Mucosa of gallbladder (tissue), 1 donor: Measurements from ENCODE around the gene PLAC8. TPM values are rescaled to one million over a fixed set of nuclear protein-coding genes. Genes with fewer than 3 reads are reported as not detected.
"Not testable (repeated sequence)": the region's sequence is repeated elsewhere in the genome, so short reads cannot be mapped to it uniquely, and the experiment has no call there.

Experiments
- DNase-seq: peaks from one replicate; pipeline ENCODE4 v3.0.0-alpha.2; 2020; ENCODE audit warnings: low spot score
- total RNA-seq: library from RNA; stranded (reverse); gene quantifications from one replicate; pipeline ENCODE4 v1.2.1, GENCODE V29; 2021
- donor health status: DM: no; HTN: no; CAD: no.

The PLAC8 gene
- total RNA-seq, 1 donor from 2014 or later, result 8.2 TPM

GRCh38 chr4:83112231-83112630 is 2.3 kb downstream of the PLAC8 start:
- no peak for DNase-seq

DNA sequence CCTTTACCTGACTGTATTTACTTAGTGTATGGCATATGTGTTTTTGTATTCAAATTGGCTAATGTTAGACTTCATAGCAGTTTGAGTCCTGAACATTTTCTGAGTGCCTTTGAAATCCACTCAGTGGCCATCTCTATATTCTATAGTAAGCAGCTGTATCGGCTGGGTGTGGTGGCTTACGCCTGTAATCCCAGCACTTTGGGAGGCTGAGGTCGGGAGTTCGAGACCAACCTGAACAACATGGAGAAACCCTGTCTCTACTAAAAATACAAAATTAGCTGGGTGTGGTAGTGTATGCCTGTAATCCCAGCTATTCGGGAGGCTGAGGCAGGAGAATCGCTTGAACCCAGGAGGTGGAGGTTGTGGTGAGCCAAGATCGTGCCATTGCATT is 2.8 kb downstream of the PLAC8 start:
- DNase-seq, result not testable (repeated sequence)

- DNase-seq, result no peak
These were observed 3.4 kb downstream of the PLAC8 start for GRCh38 chr4:83110970-83111750.

- DNase-seq, result peak; percentile 85
These were observed 4.1 kb downstream of the PLAC8 start for GRCh38 chr4:83110223-83110945.

DNA sequence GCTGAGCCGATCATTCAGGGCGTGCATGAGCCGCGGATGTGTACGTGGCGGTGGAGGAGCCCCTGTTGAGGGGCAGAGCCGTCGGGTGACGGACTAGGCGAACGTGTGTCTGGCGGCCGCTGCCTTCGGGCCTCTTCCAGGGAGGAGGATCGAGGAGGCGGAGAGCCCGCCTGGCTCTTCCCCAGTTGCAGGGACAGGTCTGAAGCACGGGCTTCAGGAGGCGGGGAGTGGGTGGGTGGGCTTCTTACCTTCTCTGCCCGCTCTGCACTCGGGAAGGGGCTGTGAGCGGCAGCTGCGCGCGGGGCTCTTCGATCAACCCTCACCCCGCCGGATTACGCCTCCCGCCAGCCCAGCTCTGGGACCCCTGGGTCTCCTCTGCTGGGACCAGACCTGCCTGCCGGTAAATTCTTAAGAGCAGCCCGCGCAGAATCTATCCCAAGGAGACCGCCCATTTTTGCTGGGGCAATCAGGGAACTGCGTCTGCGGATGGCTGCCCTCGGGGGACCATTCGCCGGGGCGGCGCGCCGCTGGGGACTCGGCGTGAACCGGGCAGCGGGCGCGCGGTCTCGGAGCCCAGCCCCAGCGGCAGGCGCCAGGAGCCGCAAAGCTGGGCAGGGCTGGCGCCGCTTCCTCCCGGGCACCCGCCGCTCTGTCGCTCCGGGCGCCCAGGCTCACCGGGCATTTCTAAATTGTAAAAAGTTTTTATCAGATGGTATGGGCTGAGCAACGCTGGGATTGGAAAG is 4.9 kb downstream of the PLAC8 start:
- no peak for DNase-seq

GRCh38 chr4:83108101-83108861 is 6.2 kb downstream of the PLAC8 start:
- no peak for DNase-seq

GRCh38 chr4:83107631-83108030 is 6.9 kb downstream of the PLAC8 start:
- DNase-seq, result no peak

DNA sequence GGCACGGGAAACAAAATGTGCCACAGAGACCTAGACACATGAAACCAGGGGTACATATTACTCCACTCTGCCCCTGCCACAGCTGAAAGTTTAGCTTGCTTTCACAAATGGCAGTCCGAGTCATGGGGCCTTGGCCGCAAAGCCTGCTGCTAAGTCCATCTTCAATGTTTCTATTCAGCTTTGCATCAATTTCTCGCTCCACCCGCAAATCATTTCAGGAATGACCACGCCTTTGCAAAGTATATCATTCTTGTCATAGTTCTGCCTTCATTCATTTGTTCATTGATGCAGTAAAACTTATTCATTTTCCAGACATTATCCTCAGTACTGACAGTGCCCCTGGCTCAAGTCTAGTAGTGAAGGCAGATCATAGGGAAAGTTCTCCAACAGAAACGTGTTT is 9.5 kb downstream of the PLAC8 start:
- DNase-seq, result no peak

- DNase-seq, result no peak
These were observed 18.1 kb downstream of the PLAC8 start for GRCh38 chr4:83096397-83096796.

DNA sequence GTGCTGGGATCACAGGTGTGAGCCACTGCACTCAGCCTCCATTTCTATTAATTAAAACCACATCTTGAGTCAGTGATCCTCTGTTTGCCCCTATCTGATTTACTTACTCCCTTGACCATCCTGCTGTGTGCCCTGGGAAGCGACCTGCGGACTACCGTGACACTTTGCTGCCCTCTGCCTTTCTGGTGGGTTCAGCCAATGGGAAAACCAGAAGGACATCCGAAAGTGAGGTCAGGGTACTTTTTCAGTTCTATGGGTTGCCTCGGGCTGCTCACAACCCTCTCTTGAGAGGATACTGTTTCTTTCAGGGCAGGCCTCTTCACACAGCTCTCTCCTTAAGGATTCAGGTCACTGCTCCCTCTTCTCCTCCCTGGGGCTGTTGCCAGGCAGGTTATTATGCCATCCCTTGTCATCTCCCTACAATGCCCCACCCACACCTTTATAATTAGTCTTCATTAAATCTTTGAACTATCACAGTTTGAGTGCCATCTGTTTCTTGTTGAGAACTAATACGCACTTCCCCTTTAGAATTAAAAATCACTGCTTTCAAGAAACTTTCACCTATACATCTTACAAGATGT is 21.4 kb downstream of the PLAC8 start:
- DNase-seq, result no peak

- DNase-seq, result no peak
These were observed 24.9 kb downstream of the PLAC8 start for GRCh38 chr4:83089410-83090157.

GRCh38 chr4:83084956-83085355 is 29.6 kb downstream of the PLAC8 start:
- not testable (repeated sequence) for DNase-seq

- DNase-seq, result no peak
These were observed 30.5 kb downstream of the PLAC8 start for GRCh38 chr4:83083925-83084475.

DNA sequence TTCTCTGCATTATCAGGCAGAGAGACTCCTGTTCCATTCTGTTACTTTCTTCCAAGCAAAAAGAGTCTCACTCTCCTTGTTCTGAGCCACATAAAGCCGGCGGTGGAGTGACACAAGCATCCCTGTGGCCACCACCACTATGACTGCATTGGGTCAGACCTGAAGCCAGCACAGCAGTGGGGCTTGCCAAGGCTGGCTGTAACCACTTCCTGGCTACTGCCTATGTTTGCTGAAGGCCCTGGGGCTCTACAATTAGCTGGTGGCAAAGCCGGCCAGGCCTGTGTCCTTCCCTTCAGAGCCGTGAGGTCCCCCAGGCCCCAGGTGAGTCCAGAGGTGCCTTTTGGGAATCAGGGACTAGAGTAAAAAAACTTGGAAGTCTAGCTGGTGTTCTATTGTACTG is 31.8 kb downstream of the PLAC8 start:
- no peak for DNase-seq

GRCh38 chr4:83080561-83080960 is 34.0 kb downstream of the PLAC8 start:
- no peak for DNase-seq

GRCh38 chr4:83075311-83076095 is 39.0 kb downstream of the PLAC8 start:
- no peak for DNase-seq

DNA sequence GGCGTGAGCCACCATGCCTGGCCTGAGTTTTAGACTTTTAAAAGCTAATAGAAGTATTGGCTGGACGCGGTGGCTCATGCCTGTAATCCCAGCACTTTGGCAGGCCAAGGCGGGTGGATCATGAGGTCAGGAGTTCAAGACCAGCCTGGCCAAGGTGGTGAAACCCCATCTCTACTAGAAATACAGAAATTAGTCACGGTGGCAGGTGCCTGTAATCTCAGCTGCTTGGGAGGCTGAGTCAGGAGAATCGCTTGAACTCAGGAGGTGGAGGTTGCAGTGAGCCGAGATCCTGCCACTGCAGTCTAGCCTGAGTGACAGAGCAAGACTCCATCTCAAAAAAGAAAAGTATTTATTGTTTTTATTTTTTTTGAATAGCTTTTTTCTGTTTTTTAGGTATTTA is 39.7 kb downstream of the PLAC8 start:
- not testable (repeated sequence) for DNase-seq

- peak; percentile 41 for DNase-seq
These were observed 40.3 kb downstream of the PLAC8 start for GRCh38 chr4:83074086-83074704.

GRCh38 chr4:83071116-83071515 is 43.4 kb downstream of the PLAC8 start:
- DNase-seq, result no peak
